CD4-positive, alpha-beta T cell (primary cell): ENCODE data around the gene NACC2. TPM values are rescaled to one million over a fixed set of nuclear protein-coding genes. Genes with fewer than 3 reads are reported as not detected.

Experiments used
- ATAC-seq: fragments of 200-7000 bp; cut with Tn5 transposase; one replicate; pipeline ENCODE4 v1.10.0; 2022; ENCODE audit warnings: mild to moderate bottlenecking; ENCODE audit not compliant: poor library complexity
- CTCF ChIA-PET: fragments of 350-600 bp; sonication (Branson Sonifier 250); formaldehyde crosslinking; loops from one replicate; lab custom pipeline; 2021; ENCODE audit warnings: antibody characterized with exemption, inconsistent platforms; lab: Charles Lee
- POLR2A ChIA-PET: fragments of 350-600 bp; sonication (Branson Sonifier 250); formaldehyde crosslinking; loops from one replicate; lab custom pipeline; 2021; ENCODE audit warnings: antibody characterized with exemption, inconsistent platforms; lab: Charles Lee
- DNase-seq, 14 experiments: peaks; one replicate each; pipeline ENCODE4 v3.0.0-alpha.2; 2013 to 2020; ENCODE audit warnings: mixed read lengths in 2 of 14
- H3K27ac ChIP-seq, 2 donors: one replicate each; pipeline versions ENCODE4 v1.5.1 to v1.7.0; 2013; ENCODE audit warnings: low read length in 2 of 2, low read depth in 1 of 2, mild to moderate bottlenecking in 1 of 2
- H3K27me3 ChIP-seq, 2 experiments: 1 replicate in 1 of 2; 2 replicates in 1 of 2; pipeline versions ENCODE4 v1.6.1 to v1.7.0; 2013; ENCODE audit warnings: low read length in 2 of 2, control low read depth in 1 of 2, mild to moderate bottlenecking in 1 of 2, moderate library complexity in 1 of 2; ENCODE audit not compliant: insufficient read depth in 2 of 2, control insufficient read depth in 1 of 2
- H3K36me3 ChIP-seq: one replicate; pipeline ENCODE4 v1.6.1; 2013; ENCODE audit warnings: low read length, control low read depth; ENCODE audit not compliant: insufficient read depth
- H3K4me1 ChIP-seq: one replicate; pipeline ENCODE4 v1.6.1; 2013; ENCODE audit warnings: low read length, control low read depth; ENCODE audit not compliant: insufficient read depth
- H3K4me3 ChIP-seq: one replicate; pipeline ENCODE4 v1.5.1; 2013; ENCODE audit warnings: mild to moderate bottlenecking, low read length, moderate library complexity
- H3K9me3 ChIP-seq, 2 experiments: 1 replicate in 1 of 2; 2 replicates in 1 of 2; pipeline versions ENCODE4 v1.6.1 to v1.7.0; 2013; ENCODE audit warnings: low read length in 2 of 2, mild to moderate bottlenecking in 2 of 2, control low read depth in 1 of 2, moderate library complexity in 1 of 2; ENCODE audit not compliant: control insufficient read depth in 1 of 2, insufficient read depth in 1 of 2
- H3K27ac Mint-ChIP-seq: one replicate; pipeline ENCODE4 v1.8.0; 2020; ENCODE audit warnings: mixed read lengths
- H3K27me3 Mint-ChIP-seq: one replicate; pipeline ENCODE4 v1.8.0; 2021; ENCODE audit warnings: mixed read lengths
- H3K36me3 Mint-ChIP-seq: one replicate; pipeline ENCODE4 v1.8.0; 2021; ENCODE audit warnings: low read depth, mixed read lengths
- H3K4me1 Mint-ChIP-seq: one replicate; pipeline ENCODE4 v1.8.0; 2021; ENCODE audit warnings: low read depth, mixed read lengths
- H3K4me3 Mint-ChIP-seq: one replicate; pipeline ENCODE4 v1.8.0; 2020; ENCODE audit warnings: mild to moderate bottlenecking, mixed read lengths
- H3K9me3 Mint-ChIP-seq: one replicate; pipeline ENCODE4 v1.8.0; 2020; ENCODE audit warnings: mixed read lengths
- intact Hi-C, 2 experiments: fragments of 100-400 bp; cut with DNase I in 1 of 2; cut with micrococcal nuclease in 1 of 2; formaldehyde crosslinking; loops; one replicate each; pipeline versions ENCODE4 v1.15.1 to v1.9.0; 2023 to 2025; cut with DNase I, micrococcal nuclease
- total RNA-seq, 174 experiments: library from RNA in 2 of 174; stranded (reverse) in 2 of 174; gene quantifications; one replicate each; pipeline ENCODE4 v1.2.3 and lab custom pipeline; 2021 to 2026
- TF ChIP-seq, protein P1 (sequence below): fragments of 200-600 bp; IDR thresholded peaks from one replicate; pipeline ENCODE4 v1.8.0; 2022; ENCODE audit warnings: antibody characterized with exemption, mild to moderate bottlenecking

NACC2 gene
- total RNA-seq, 2 experiments from 2014 or later = 2.1 to 2.7 TPM

GRCh38 chr9:136143215-136144001 lies 48.3 kb upstream of the NACC2 start:
- ChIA-PET POLR2A (no interaction called here), CTCF (no interaction called here)
- H3K4me3 Mint-ChIP-seq = no peak overlapping the region
- no peaks in the 10 kb centered on the region for H3K4me1 Mint-ChIP-seq
- H3K36me3 Mint-ChIP-seq = no peaks in the 10 kb centered on the region
- no peaks in the 10 kb centered on the region for H3K36me3 ChIP-seq
- peaks cover 16% of the 10 kb centered on the region for H3K27me3 Mint-ChIP-seq
- no peak for ATAC-seq
- no peak overlapping the region for H3K4me3 ChIP-seq
- intact Hi-C loops = no loop called here
- no peaks in the 10 kb centered on the region for H3K9me3 Mint-ChIP-seq
- peaks cover 0 to 11% of the 10 kb centered on the region in 2 experiments for H3K9me3 ChIP-seq
- no peaks in the 10 kb centered on the region for H3K4me1 ChIP-seq
- TF ChIP-seq, protein P1, sequence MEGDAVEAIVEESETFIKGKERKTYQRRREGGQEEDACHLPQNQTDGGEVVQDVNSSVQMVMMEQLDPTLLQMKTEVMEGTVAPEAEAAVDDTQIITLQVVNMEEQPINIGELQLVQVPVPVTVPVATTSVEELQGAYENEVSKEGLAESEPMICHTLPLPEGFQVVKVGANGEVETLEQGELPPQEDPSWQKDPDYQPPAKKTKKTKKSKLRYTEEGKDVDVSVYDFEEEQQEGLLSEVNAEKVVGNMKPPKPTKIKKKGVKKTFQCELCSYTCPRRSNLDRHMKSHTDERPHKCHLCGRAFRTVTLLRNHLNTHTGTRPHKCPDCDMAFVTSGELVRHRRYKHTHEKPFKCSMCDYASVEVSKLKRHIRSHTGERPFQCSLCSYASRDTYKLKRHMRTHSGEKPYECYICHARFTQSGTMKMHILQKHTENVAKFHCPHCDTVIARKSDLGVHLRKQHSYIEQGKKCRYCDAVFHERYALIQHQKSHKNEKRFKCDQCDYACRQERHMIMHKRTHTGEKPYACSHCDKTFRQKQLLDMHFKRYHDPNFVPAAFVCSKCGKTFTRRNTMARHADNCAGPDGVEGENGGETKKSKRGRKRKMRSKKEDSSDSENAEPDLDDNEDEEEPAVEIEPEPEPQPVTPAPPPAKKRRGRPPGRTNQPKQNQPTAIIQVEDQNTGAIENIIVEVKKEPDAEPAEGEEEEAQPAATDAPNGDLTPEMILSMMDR = no peak
- no peak overlapping the region for H3K27ac Mint-ChIP-seq
- H3K27me3 ChIP-seq = peaks cover 27 to 28% of the 10 kb centered on the region in 2 experiments
- DNase-seq = peak in 1 of 14 experiments; percentile 16
- H3K27ac ChIP-seq = no peak overlapping the region

- H3K27me3 Mint-ChIP-seq = peaks cover 17% of the 10 kb centered on the region
Observed at GRCh38 chr9:136142859-136143214, 47.7 kb upstream of the NACC2 start.

DNA sequence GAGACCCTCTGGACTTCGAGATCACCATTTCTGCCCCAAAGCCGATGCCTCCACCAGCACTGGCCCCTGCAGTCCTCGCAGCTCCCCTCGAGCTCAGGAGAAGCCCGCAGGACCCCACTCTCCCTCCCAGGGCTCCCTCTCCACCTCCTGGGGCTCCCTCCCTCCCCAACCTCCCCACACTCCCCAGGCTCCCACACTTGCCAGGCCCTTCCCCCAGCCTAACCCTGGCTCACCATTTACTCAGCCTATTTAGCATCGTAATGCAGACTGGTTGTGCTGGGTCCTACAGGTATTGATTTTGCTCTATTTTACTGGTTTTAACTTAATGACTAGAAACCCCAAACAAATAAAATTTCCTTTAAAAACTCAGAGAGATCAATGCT lies 47.3 kb upstream of the NACC2 start:
- H3K36me3 Mint-ChIP-seq = no peaks in the 10 kb centered on the region
- TF ChIP-seq, protein P1 = no peak
- intact Hi-C loops = no loop called here
- H3K4me3 ChIP-seq = no peak overlapping the region
- peaks cover 23 to 30% of the 10 kb centered on the region in 2 experiments for H3K27me3 ChIP-seq
- no peak for ATAC-seq
- no peaks in the 10 kb centered on the region for H3K36me3 ChIP-seq
- H3K4me3 Mint-ChIP-seq = no peak overlapping the region
- peaks cover 18% of the 10 kb centered on the region for H3K27me3 Mint-ChIP-seq
- H3K9me3 Mint-ChIP-seq = no peaks in the 10 kb centered on the region
- H3K9me3 ChIP-seq = peaks cover 0 to 11% of the 10 kb centered on the region in 2 experiments
- no peak overlapping the region for H3K27ac Mint-ChIP-seq
- H3K4me1 Mint-ChIP-seq = no peaks in the 10 kb centered on the region
- no peak for DNase-seq
- CTCF ChIA-PET = no interaction called here
- no peaks in the 10 kb centered on the region for H3K4me1 ChIP-seq
- H3K27ac ChIP-seq = no peak overlapping the region
- POLR2A ChIA-PET = no interaction called here

More at GRCh38 chr9:136142859-136143214, 47.7 kb upstream of the NACC2 start:
- Mint-ChIP-seq H3K9me3 (no peaks in the 10 kb centered on the region), H3K36me3 (no peaks in the 10 kb centered on the region), H3K4me3 (no peak overlapping the region), H3K4me1 (no peaks in the 10 kb centered on the region), H3K27ac (no peak overlapping the region)
- Histone ChIP-seq H3K27ac (no peak overlapping the region), H3K36me3 (no peaks in the 10 kb centered on the region), H3K4me1 (no peaks in the 10 kb centered on the region), H3K9me3 (peaks cover 0 to 11% of the 10 kb centered on the region in 2 experiments), H3K27me3 (peaks cover 27 to 30% of the 10 kb centered on the region in 2 experiments), H3K4me3 (no peak overlapping the region)
- intact Hi-C loops = no loop called here
- ChIA-PET CTCF (no interaction called here), POLR2A (no interaction called here)
- TF ChIP-seq, protein P1 = no peak
- no peak for DNase-seq
- ATAC-seq = no peak
